ENCODE data around the gene C4orf46. TPM values are rescaled to one million over a fixed set of nuclear protein-coding genes. Genes with fewer than 3 reads are reported as not detected.

The C4orf46 gene
- total RNA-seq, 1 experiment from 2014 or later, result 20.4 TPM

DNA sequence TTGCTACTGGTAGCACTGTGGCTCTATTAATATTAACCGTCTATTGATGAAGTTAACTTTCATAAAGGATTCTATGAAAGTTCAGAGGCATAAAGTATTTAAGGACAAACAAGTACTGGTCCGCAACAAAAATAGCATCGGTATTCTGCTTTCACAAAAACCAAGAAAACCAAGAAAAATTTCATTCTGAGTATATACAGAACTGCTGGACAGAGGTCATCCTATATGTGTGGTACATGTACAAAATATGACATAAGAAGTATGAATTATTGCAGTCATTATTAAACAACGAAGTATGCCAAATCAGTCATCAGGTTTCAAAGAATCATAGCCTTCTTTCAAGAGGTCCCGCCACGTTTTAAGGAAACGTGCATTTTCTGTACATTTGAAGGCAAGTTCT is 2.4 kb downstream of the C4orf46 start:
- peaks cover 6% of the 10 kb centered on the region for H3K9me3 Mint-ChIP-seq
- ATAC-seq (no peak), DNase-seq (ENCODE audit: low spot score) (no peak)
- H3K36me3 Mint-ChIP-seq, result peaks cover 23% of the 10 kb centered on the region
- H3K27ac Mint-ChIP-seq, result no peak overlapping the region
- H3K4me3 Mint-ChIP-seq, result no peak overlapping the region
- peaks cover 13% of the 10 kb centered on the region for H3K4me1 Mint-ChIP-seq
- H3K27me3 Mint-ChIP-seq (ENCODE audit: low read depth), result no peaks in the 10 kb centered on the region
- CTCF ChIA-PET, result interaction anchor here (1.1 kb wide), 1 partner anchor 9 kb away, joined by 3 read pairs; no protein-coding TSS in a partner anchor
- TF ChIP-seq, protein P1, sequence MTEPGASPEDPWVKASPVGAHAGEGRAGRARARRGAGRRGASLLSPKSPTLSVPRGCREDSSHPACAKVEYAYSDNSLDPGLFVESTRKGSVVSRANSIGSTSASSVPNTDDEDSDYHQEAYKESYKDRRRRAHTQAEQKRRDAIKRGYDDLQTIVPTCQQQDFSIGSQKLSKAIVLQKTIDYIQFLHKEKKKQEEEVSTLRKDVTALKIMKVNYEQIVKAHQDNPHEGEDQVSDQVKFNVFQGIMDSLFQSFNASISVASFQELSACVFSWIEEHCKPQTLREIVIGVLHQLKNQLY (CRISPR knock-in tag; IDR thresholded peaks at IDR 0.05), result no peak
- TF ChIP-seq ZNF263 (CRISPR knock-in tag; IDR thresholded peaks at IDR 0.05; ENCODE audit: low read depth) (no peak), ZNF671 (CRISPR knock-in tag; IDR thresholded peaks at IDR 0.05) (no peak), ZBTB21 (CRISPR knock-in tag; IDR thresholded peaks at IDR 0.05; ENCODE audit: borderline replicate concordance) (no peak), ZNF219 (CRISPR knock-in tag; IDR thresholded peaks at IDR 0.05; ENCODE audit: borderline replicate concordance) (no peak), NFYB (CRISPR knock-in tag; conservative IDR thresholded peaks at IDR 0.05; ENCODE audit: low read depth) (no peak), ZNF232 (CRISPR knock-in tag; IDR thresholded peaks at IDR 0.05) (no peak), TEAD4 (CRISPR knock-in tag; IDR thresholded peaks at IDR 0.05) (no peak)
- TF ChIP-seq, protein P2, sequence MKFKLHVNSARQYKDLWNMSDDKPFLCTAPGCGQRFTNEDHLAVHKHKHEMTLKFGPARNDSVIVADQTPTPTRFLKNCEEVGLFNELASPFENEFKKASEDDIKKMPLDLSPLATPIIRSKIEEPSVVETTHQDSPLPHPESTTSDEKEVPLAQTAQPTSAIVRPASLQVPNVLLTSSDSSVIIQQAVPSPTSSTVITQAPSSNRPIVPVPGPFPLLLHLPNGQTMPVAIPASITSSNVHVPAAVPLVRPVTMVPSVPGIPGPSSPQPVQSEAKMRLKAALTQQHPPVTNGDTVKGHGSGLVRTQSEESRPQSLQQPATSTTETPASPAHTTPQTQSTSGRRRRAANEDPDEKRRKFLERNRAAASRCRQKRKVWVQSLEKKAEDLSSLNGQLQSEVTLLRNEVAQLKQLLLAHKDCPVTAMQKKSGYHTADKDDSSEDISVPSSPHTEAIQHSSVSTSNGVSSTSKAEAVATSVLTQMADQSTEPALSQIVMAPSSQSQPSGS (CRISPR knock-in tag; IDR thresholded peaks at IDR 0.05; ENCODE audit: borderline replicate concordance, low read depth), result no peak
- TF ChIP-seq, protein P3, sequence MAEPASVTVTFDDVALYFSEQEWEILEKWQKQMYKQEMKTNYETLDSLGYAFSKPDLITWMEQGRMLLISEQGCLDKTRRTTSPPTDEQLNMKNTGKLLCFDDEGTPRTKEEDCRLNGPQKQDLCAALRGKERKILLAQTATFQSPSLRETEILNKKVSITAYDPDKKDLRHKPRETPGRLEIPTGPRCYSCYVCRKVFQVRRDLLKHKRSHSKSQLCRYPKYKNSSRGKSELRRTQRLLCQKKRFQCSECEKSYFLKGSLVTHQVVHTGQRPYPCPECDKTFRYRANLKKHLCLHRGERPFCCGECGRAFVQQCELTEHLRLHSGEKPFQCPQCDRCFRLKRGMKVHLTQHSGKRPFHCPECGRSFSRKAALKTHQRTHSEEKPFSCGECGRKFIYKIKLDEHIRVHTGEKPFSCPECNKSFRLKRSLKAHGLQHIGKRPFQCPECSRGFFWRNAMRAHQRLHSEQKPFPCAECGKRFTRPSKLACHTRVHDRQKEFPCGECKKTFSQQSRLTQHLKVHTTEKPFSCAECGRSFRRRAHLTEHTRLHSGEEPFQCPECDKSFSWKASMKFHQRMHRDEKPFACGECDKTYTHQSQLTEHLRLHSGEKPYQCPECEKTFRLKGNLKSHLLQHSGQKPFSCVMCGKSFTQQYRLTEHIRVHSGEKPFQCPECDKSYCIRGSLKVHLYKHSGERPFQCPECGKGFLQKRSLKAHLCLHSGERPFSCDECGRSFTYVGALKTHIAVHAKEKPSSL (CRISPR knock-in tag; conservative IDR thresholded peaks at IDR 0.05), result no peak
- TF ChIP-seq, protein P4, sequence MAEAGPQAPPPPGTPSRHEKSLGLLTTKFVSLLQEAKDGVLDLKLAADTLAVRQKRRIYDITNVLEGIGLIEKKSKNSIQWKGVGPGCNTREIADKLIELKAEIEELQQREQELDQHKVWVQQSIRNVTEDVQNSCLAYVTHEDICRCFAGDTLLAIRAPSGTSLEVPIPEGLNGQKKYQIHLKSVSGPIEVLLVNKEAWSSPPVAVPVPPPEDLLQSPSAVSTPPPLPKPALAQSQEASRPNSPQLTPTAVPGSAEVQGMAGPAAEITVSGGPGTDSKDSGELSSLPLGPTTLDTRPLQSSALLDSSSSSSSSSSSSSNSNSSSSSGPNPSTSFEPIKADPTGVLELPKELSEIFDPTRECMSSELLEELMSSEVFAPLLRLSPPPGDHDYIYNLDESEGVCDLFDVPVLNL (CRISPR knock-in tag; IDR thresholded peaks at IDR 0.05; ENCODE audit: borderline replicate concordance, low read depth), result no peak
- TF ChIP-seq, protein P5, sequence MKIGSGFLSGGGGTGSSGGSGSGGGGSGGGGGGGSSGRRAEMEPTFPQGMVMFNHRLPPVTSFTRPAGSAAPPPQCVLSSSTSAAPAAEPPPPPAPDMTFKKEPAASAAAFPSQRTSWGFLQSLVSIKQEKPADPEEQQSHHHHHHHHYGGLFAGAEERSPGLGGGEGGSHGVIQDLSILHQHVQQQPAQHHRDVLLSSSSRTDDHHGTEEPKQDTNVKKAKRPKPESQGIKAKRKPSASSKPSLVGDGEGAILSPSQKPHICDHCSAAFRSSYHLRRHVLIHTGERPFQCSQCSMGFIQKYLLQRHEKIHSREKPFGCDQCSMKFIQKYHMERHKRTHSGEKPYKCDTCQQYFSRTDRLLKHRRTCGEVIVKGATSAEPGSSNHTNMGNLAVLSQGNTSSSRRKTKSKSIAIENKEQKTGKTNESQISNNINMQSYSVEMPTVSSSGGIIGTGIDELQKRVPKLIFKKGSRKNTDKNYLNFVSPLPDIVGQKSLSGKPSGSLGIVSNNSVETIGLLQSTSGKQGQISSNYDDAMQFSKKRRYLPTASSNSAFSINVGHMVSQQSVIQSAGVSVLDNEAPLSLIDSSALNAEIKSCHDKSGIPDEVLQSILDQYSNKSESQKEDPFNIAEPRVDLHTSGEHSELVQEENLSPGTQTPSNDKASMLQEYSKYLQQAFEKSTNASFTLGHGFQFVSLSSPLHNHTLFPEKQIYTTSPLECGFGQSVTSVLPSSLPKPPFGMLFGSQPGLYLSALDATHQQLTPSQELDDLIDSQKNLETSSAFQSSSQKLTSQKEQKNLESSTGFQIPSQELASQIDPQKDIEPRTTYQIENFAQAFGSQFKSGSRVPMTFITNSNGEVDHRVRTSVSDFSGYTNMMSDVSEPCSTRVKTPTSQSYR (CRISPR knock-in tag; IDR thresholded peaks at IDR 0.05), result no peak
- TF ChIP-seq, protein P6, sequence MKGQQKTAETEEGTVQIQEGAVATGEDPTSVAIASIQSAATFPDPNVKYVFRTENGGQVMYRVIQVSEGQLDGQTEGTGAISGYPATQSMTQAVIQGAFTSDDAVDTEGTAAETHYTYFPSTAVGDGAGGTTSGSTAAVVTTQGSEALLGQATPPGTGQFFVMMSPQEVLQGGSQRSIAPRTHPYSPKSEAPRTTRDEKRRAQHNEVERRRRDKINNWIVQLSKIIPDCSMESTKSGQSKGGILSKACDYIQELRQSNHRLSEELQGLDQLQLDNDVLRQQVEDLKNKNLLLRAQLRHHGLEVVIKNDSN (CRISPR knock-in tag; IDR thresholded peaks at IDR 0.05), result no peak
- TF ChIP-seq, protein P7, sequence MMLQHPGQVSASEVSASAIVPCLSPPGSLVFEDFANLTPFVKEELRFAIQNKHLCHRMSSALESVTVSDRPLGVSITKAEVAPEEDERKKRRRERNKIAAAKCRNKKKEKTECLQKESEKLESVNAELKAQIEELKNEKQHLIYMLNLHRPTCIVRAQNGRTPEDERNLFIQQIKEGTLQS (CRISPR knock-in tag; conservative IDR thresholded peaks at IDR 0.05), result no peak
- TF ChIP-seq, protein P8, sequence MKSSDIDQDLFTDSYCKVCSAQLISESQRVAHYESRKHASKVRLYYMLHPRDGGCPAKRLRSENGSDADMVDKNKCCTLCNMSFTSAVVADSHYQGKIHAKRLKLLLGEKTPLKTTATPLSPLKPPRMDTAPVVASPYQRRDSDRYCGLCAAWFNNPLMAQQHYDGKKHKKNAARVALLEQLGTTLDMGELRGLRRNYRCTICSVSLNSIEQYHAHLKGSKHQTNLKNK (CRISPR knock-in tag; IDR thresholded peaks at IDR 0.05), result no peak
- TF ChIP-seq, protein P9, sequence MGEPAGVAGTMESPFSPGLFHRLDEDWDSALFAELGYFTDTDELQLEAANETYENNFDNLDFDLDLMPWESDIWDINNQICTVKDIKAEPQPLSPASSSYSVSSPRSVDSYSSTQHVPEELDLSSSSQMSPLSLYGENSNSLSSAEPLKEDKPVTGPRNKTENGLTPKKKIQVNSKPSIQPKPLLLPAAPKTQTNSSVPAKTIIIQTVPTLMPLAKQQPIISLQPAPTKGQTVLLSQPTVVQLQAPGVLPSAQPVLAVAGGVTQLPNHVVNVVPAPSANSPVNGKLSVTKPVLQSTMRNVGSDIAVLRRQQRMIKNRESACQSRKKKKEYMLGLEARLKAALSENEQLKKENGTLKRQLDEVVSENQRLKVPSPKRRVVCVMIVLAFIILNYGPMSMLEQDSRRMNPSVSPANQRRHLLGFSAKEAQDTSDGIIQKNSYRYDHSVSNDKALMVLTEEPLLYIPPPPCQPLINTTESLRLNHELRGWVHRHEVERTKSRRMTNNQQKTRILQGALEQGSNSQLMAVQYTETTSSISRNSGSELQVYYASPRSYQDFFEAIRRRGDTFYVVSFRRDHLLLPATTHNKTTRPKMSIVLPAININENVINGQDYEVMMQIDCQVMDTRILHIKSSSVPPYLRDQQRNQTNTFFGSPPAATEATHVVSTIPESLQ (CRISPR knock-in tag; IDR thresholded peaks at IDR 0.05), result no peak
- TF ChIP-seq, protein P10, sequence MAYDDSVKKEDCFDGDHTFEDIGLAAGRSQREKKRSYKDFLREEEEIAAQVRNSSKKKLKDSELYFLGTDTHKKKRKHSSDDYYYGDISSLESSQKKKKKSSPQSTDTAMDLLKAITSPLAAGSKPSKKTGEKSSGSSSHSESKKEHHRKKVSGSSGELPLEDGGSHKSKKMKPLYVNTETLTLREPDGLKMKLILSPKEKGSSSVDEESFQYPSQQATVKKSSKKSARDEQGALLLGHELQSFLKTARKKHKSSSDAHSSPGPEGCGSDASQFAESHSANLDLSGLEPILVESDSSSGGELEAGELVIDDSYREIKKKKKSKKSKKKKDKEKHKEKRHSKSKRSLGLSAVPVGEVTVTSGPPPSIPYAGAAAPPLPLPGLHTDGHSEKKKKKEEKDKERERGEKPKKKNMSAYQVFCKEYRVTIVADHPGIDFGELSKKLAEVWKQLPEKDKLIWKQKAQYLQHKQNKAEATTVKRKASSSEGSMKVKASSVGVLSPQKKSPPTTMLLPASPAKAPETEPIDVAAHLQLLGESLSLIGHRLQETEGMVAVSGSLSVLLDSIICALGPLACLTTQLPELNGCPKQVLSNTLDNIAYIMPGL (CRISPR knock-in tag; IDR thresholded peaks at IDR 0.05), result no peak
- TF ChIP-seq, protein P11, sequence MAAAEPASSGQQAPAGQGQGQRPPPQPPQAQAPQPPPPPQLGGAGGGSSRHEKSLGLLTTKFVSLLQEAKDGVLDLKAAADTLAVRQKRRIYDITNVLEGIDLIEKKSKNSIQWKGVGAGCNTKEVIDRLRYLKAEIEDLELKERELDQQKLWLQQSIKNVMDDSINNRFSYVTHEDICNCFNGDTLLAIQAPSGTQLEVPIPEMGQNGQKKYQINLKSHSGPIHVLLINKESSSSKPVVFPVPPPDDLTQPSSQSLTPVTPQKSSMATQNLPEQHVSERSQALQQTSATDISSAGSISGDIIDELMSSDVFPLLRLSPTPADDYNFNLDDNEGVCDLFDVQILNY (CRISPR knock-in tag; IDR thresholded peaks at IDR 0.05), result no peak
- TF ChIP-seq, protein P12, sequence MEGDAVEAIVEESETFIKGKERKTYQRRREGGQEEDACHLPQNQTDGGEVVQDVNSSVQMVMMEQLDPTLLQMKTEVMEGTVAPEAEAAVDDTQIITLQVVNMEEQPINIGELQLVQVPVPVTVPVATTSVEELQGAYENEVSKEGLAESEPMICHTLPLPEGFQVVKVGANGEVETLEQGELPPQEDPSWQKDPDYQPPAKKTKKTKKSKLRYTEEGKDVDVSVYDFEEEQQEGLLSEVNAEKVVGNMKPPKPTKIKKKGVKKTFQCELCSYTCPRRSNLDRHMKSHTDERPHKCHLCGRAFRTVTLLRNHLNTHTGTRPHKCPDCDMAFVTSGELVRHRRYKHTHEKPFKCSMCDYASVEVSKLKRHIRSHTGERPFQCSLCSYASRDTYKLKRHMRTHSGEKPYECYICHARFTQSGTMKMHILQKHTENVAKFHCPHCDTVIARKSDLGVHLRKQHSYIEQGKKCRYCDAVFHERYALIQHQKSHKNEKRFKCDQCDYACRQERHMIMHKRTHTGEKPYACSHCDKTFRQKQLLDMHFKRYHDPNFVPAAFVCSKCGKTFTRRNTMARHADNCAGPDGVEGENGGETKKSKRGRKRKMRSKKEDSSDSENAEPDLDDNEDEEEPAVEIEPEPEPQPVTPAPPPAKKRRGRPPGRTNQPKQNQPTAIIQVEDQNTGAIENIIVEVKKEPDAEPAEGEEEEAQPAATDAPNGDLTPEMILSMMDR (IDR thresholded peaks at IDR 0.05), result no peak
- POLR2A ChIA-PET, result no interaction called here

Measured in WTC11 (cell line).